Measurements from ENCODE around the gene PISD. TPM values are rescaled to one million over a fixed set of nuclear protein-coding genes. Genes with fewer than 3 reads are reported as not detected.

Gene PISD
- total and polyA plus RNA-seq, 2 experiments from 2014 or later = 31.2 to 39.6 TPM

DNA sequence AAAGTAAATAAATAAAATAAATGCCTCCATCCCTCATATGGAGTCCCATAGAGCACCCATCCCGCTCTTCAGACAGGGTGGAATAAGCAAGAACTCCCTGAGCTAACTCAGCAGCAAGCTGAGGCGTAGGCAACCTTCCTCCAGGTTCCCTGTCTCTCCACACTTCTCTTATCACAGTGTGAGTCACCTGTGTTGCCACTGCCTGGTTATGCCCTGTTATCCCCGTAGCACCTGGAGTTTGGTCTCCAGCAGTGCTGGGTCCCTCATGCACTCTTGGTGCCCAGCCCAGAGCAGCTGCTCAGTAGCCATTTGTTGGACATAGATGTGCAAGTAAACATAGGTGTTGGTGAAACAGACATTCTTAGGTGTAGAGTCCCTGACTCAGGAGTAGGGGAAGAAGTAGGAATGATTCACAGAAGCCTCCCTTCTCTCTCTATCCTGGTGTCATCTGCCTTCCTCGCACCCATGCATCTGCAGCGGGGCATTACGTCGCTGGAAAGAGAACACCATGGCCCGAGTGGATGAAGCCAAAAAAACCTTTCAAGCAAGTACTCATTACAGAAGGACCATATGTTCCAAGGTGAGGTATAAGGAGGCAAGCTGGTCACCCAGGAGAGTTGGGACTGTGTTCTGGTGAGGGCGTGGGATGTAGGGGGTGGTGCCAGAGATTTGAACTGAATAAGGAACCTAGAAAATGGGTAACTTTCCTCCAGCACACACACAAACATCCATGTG is 56.0 kb downstream of the PISD start:
- no peak for TF ChIP-seq CTCF (IDR thresholded peaks at IDR 0.05; ENCODE audit: low read depth, low read length)
- H3K27me3 ChIP-seq = no peaks in the 10 kb centered on the region
- DNase-seq (ENCODE audit: low read depth in 1 of 2, low spot score in 1 of 2) = no peak
- peaks cover 8% of the 10 kb centered on the region for H3K4me1 ChIP-seq (ENCODE audit: low read depth)
- H3K4me3 ChIP-seq = no peak overlapping the region
- no peaks in the 10 kb centered on the region for H3K9me3 ChIP-seq (ENCODE audit: low read depth)
- no peak overlapping the region for H3K27ac ChIP-seq
- no peaks in the 10 kb centered on the region for H3K36me3 ChIP-seq

DNA sequence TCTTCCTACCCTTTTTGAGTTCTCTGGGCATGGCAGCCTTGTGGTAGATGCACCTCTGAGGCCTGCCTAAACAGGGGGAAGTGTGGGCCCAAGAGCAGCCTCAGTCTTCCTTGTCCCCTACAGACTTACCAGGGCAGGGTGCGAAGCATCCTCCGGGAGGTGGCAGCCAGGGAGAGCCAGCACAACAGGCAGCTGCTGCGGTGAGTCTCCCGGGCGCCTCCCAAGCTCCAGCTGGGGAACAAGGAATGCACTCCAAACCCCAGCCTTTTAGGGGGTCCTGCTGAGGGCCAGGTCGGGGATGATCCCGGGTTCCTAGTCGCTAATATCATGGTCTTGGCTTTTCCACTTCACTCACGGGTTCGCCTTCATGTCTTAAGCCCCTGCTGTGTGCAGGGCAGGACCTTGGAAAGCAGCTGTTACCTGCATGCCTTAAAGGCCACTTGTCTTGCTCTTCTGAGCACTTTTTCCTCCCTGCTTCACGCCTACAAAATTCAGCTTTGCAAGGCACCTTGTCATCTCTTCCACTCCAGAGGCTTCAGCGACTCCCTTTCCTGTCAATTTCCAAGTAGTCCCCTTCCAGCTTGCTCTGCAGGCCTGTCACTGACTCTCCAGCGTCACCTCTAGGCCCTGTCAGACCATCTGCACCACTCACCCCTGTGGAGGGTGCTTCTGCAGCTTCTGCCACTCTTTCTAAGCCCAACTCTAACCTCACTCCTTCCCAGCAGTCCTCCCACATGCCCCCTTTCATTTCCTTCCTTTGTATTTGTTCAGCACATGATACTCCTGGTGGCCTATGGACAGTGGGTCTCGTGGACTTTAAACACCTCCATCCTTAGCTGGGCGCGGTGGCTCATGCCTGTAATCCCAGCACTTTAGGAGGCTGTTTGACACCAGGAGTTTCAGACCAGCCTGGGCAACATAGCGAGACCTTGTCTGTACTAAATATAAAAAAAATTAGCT is 57.0 kb downstream of the PISD start:
- peak in 1 of 2 donors; percentile 45 for DNase-seq (ENCODE audit: low read depth in 1 of 2, low spot score in 1 of 2)
- no peaks in the 10 kb centered on the region for H3K36me3 ChIP-seq
- no peaks in the 10 kb centered on the region for H3K27me3 ChIP-seq
- H3K27ac ChIP-seq = no peak overlapping the region
- no peaks in the 10 kb centered on the region for H3K9me3 ChIP-seq (ENCODE audit: low read depth)
- H3K4me1 ChIP-seq (ENCODE audit: low read depth) = peaks cover 8% of the 10 kb centered on the region
- no peak overlapping the region for H3K4me3 ChIP-seq
- no peak for TF ChIP-seq CTCF (IDR thresholded peaks at IDR 0.05; ENCODE audit: low read depth, low read length)

DNA sequence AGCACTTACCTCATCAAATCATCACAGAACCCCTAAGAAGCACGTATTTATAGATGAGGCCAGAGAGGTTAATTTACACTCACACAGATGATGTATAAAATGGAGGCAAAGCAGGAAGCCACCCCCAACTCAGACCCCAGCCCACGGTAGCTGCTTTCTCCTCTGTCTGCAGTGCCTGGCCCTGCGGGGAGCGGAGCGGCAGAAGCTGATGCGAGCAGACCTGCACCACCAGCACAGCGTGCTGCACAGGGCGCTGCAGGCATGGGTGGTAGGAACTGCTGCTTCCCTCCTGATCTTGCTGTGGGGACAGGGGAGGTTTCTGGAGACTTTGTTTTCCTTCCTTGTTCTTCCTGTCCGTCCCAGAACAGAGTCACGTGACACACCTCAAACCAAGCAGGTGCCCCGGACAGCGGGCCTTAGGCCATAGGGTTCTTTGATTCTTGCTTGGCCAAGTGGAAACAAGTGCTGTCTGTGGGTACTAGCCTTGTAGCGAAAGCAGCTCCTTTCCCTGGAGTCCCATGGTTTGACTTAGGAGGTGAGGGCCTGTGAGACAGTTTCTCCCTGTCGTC is 57.8 kb downstream of the PISD start:
- DNase-seq (ENCODE audit: low read depth in 1 of 2, low spot score in 1 of 2) = no peak

DNA sequence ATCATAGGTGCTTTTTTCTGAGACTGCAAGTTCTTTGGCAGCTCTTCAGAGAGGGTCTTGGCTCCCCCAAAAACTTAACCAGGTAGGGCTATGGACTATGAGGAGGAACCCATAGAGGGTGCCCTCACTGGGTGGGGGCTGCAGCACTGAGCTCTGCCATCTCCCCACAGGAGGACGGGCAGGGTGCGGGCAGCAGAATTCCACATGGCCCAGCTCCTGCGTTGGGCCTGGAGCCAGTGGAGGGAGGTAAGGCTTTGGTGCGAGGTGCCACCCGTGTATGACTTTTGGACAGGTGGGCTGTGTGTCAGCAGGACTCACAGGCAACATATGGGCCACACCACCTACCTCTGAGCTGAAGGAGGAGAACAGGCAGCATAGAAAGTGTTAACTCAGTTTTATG is 58.4 kb downstream of the PISD start:
- no peak for DNase-seq (ENCODE audit: low read depth in 1 of 2, low spot score in 1 of 2)
- H3K27ac ChIP-seq = no peak overlapping the region
- H3K4me1 ChIP-seq (ENCODE audit: low read depth) = peaks cover 8% of the 10 kb centered on the region
- H3K9me3 ChIP-seq (ENCODE audit: low read depth) = no peaks in the 10 kb centered on the region
- H3K4me3 ChIP-seq = no peak overlapping the region
- no peaks in the 10 kb centered on the region for H3K36me3 ChIP-seq
- no peaks in the 10 kb centered on the region for H3K27me3 ChIP-seq
- no peak for TF ChIP-seq CTCF (IDR thresholded peaks at IDR 0.05; ENCODE audit: low read depth, low read length)

More for the DNA sequence above, 57.8 kb downstream of the PISD start:
- no peak for TF ChIP-seq CTCF (IDR thresholded peaks at IDR 0.05; ENCODE audit: low read depth, low read length)
- H3K4me1 ChIP-seq (ENCODE audit: low read depth) = peaks cover 8% of the 10 kb centered on the region
- H3K4me3 ChIP-seq = no peak overlapping the region
- no peaks in the 10 kb centered on the region for H3K36me3 ChIP-seq
- H3K27me3 ChIP-seq = no peaks in the 10 kb centered on the region
- no peaks in the 10 kb centered on the region for H3K9me3 ChIP-seq (ENCODE audit: low read depth)
- H3K27ac ChIP-seq = no peak overlapping the region

GRCh38 chr22:31603081-31603525 is 58.9 kb downstream of the PISD start:
- Histone ChIP-seq H3K27me3 (no peaks in the 10 kb centered on the region), H3K9me3 (ENCODE audit: low read depth) (no peaks in the 10 kb centered on the region), H3K36me3 (no peaks in the 10 kb centered on the region), H3K4me3 (no peak overlapping the region), H3K27ac (peak overlapping the region; percentile 78), H3K4me1 (ENCODE audit: low read depth) (peaks cover 8% of the 10 kb centered on the region)
- DNase-seq (ENCODE audit: low read depth in 1 of 2, low spot score in 1 of 2) = peak in 1 of 2 donors; percentile 27
- TF ChIP-seq CTCF (IDR thresholded peaks at IDR 0.05; ENCODE audit: low read depth, low read length) = no peak
